NCI-H748 treated with DMSO at 0.1 percent for 48 hours (cell line): Measurements from ENCODE around the gene PARL.
"Not testable (repeated sequence)": the region's sequence is repeated elsewhere in the genome, so short reads cannot be mapped to it uniquely, and the experiment has no call there.

Source experiments
- DNase-seq: peaks from one replicate; lab custom pipeline; 2025; lab: John Stamatoyannopoulos, UW

Gene PARL

GRCh38 chr3:183784503-183784902 lies 100.2 kb downstream of the PARL start:
- not testable (repeated sequence) for DNase-seq

GRCh38 chr3:183782576-183783276 lies 102.0 kb downstream of the PARL start:
- no peak for DNase-seq

- no peak for DNase-seq
Observed at GRCh38 chr3:183781246-183781645, 103.4 kb downstream of the PARL start.

DNA sequence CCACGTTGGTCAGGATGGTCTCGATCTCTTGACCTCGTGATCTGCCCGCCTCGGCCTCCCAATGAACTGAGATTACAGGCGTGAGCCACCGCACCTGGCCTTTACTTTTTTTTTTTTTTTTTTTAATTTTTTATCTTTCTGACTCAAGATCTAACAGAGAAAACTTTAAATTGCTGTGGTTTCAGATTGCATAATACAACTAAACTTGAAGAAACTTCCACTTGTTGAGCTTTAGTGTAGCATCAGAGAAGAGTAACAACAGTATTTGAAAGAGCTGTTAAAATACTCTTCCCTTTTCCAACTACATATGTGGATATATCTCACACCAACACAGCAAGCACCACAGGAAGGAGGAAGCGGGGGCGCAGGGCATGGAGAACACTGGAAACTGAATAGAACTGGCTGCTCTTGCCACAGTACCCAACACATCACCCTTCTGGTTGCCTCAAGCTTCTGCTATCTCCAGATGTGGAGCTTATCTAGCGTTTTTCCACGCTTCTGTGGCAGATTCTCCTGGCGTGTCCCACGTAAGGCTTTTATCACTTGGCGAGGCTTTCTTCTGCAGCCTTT lies 104.7 kb downstream of the PARL start:
- no peak for DNase-seq
